Transverse colon (tissue), 4 donors: ENCODE data around the gene KLK7. TPM values are rescaled to one million over a fixed set of nuclear protein-coding genes. Genes with fewer than 3 reads are reported as not detected.

ENCODE experiments used
- DNase-seq: peaks from one replicate; pipeline ENCODE4 v3.0.0-alpha.2; 2019
- H3K27ac ChIP-seq, 4 donors: fragments of 200-600 bp; sonication (generic); 2 replicates each; pipeline ENCODE4 v1.5.1; 2016 to 2018; ENCODE audit warnings: inconsistent platforms in 4 of 4
- H3K27me3 ChIP-seq: fragments of 200-600 bp; sonication (generic); 2 replicates; pipeline ENCODE4 v1.5.1; 2017; ENCODE audit warnings: inconsistent platforms
- H3K36me3 ChIP-seq, 4 donors: fragments of 200-600 bp; sonication (generic); 2 replicates each; pipeline ENCODE4 v1.5.1; 2017 to 2019; ENCODE audit warnings: inconsistent platforms in 4 of 4
- H3K4me1 ChIP-seq, 4 donors: fragments of 200-600 bp; sonication (generic); 2 replicates each; pipeline ENCODE4 v1.5.1; 2017 to 2020; ENCODE audit warnings: inconsistent platforms in 4 of 4
- H3K4me3 ChIP-seq, 4 donors: fragments of 200-600 bp; sonication (generic); 1 replicate in 1 of 4; 2 replicates in 3 of 4; pipeline versions ENCODE4 v1.5.1 to v1.6.1; 2017 to 2019; ENCODE audit warnings: inconsistent platforms in 4 of 4
- H3K9me3 ChIP-seq, 2 donors: fragments of 200-600 bp; sonication (generic); 2 replicates each; pipeline ENCODE4 v1.5.1; 2017 to 2019; ENCODE audit warnings: inconsistent platforms in 2 of 2
- EP300 ChIP-seq: sonication (generic); formaldehyde crosslinking; IDR thresholded peaks from one replicate; pipeline ENCODE4 v1.6.1; 2017; ENCODE audit warnings: antibody characterized with exemption, low read depth
- POLR2A ChIP-seq: fragments of 450-650 bp; IDR thresholded peaks from one replicate; pipeline ENCODE4 v1.6.1; 2016; ENCODE audit warnings: antibody characterized with exemption, mild to moderate bottlenecking, moderate library complexity
- POLR2AphosphoS5 ChIP-seq, 3 donors: sonication (generic); formaldehyde crosslinking; IDR thresholded peaks; one replicate each; pipeline ENCODE4 v1.6.1; 2016; ENCODE audit warnings: antibody characterized with exemption in 3 of 3
- WGBS, 2 donors: methylation state at CpG; one replicate each; pipeline ENCODE4 v1.1.5; 2018; ENCODE audit warnings: low coverage in 1 of 2; 5-methylcytosine and 5-hydroxymethylcytosine counted together
- in situ Hi-C, 4 donors: fragments of 200-750 bp; cut with MboI; loops; one replicate each; pipeline versions ENCODE4 v1.15.0 to v1.15.1; 2017; ENCODE audit warnings: low sequenced_read_pairs in 3 of 4, low pct_ligation_motif_present in 1 of 4, low pct_unique_long_range_greater_than_20kb in 1 of 4
- intact Hi-C: fragments of 100-400 bp; cut with DNase I; formaldehyde crosslinking; loops from one replicate; pipeline ENCODE4 v1.15.1; 2023; ENCODE audit warnings: low total_unique reads
- total RNA-seq, 4 donors: library from RNA; depleted of rRNA; stranded (reverse); fragments of >200 nt; gene quantifications; one replicate each; pipeline ENCODE4 v1.1.0, GENCODE V29; 2016
- TF ChIP-seq, protein P1 (sequence below), 5 experiments: fragments of 200-600 bp in 3 of 5; fragments of 450-650 bp in 2 of 5; sonication (generic) in 3 of 5; IDR thresholded peaks; 1 replicate in 2 of 5; 2 replicates in 3 of 5; pipeline ENCODE4 v1.5.1; 2016 to 2017; ENCODE audit warnings: antibody characterized with exemption in 5 of 5, inconsistent platforms in 3 of 5, mild to moderate bottlenecking in 2 of 5, moderate library complexity in 1 of 5

Gene KLK7
- total RNA-seq, 4 donors from 2014 or later = not detected

DNA sequence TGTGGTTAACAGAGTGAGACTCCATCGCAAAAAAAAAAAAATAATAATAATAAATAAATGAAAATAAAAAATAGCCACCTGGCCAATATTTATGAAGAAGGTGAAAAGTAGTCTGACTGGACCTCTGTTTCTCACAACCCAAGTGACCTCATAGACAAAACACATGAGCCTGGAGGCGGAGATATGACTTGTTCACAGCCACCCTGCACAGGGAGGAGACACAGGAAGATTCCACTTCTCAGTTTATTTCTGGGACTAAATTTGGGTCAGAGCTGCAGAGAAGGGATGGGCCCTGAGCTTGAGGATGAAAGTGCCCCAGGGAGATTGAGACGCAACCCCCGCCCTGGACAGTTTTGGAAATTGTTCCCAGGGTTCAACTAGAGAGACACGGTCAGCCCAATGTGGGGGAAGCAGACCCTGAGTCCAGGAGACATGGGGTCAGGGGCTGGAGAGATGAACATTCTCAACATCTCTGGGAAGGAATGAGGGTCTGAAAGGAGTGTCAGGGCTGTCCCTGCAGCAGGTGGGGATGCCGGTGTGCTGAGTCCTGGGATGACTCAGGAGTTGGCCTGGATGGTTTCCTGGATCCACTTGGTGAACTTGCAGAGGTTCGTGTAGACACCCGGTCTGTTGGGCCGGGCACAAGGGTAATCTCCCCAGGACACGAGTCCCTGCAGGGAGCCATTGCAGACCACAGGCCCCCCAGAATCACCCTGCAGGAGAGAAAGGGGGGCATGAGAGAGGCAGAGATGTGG, 40.5 kb downstream of the KLK7 start:
- no peaks in the 10 kb centered on the region for H3K36me3 ChIP-seq
- WGBS, 2 donors = 68 to 88% methylated on average over 3 to 10 of the region's 10 CpGs
- no peak for TF ChIP-seq POLR2A
- TF ChIP-seq, protein P1, sequence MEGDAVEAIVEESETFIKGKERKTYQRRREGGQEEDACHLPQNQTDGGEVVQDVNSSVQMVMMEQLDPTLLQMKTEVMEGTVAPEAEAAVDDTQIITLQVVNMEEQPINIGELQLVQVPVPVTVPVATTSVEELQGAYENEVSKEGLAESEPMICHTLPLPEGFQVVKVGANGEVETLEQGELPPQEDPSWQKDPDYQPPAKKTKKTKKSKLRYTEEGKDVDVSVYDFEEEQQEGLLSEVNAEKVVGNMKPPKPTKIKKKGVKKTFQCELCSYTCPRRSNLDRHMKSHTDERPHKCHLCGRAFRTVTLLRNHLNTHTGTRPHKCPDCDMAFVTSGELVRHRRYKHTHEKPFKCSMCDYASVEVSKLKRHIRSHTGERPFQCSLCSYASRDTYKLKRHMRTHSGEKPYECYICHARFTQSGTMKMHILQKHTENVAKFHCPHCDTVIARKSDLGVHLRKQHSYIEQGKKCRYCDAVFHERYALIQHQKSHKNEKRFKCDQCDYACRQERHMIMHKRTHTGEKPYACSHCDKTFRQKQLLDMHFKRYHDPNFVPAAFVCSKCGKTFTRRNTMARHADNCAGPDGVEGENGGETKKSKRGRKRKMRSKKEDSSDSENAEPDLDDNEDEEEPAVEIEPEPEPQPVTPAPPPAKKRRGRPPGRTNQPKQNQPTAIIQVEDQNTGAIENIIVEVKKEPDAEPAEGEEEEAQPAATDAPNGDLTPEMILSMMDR (IDR thresholded peaks at IDR 0.05) = no peak
- TF ChIP-seq EP300 = no peak
- TF ChIP-seq POLR2AphosphoS5 (IDR thresholded peaks at IDR 0.05) = no peak
- H3K27me3 ChIP-seq = peaks cover 10% of the 10 kb centered on the region
- DNase-seq = no peak
- H3K9me3 ChIP-seq = no peaks in the 10 kb centered on the region
- H3K4me1 ChIP-seq = no peaks in the 10 kb centered on the region
- intact Hi-C loops (no loop called here), in situ Hi-C loops (no loop called here)
- no peak overlapping the region for H3K4me3 ChIP-seq
- no peak overlapping the region for H3K27ac ChIP-seq

DNA sequence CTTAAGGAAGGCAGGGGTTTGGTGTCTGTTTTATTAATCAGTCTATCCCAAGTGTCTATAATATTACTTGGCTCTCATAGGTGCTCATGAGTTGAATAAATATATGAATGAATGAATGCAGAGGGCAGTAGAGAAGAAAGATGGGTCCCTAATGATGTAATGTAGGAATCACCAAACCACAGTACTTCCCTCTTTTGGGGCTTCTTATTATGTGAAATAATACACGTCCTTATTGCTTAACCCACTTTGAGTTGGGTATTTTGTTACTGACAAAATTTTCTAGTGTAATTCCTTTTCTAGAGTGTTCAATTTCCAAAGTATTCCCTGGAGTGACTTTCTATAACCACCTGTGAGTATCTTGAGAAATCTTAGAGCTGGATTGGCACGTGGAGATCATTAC, 44.1 kb downstream of the KLK7 start:
- Histone ChIP-seq H3K36me3 (no peaks in the 10 kb centered on the region), H3K4me3 (no peak overlapping the region), H3K4me1 (no peaks in the 10 kb centered on the region), H3K27me3 (peaks cover 10% of the 10 kb centered on the region), H3K9me3 (no peaks in the 10 kb centered on the region), H3K27ac (no peak overlapping the region)
- TF ChIP-seq POLR2A (no peak), EP300 (no peak), POLR2AphosphoS5 (IDR thresholded peaks at IDR 0.05) (no peak)
- no peak for DNase-seq
- in situ Hi-C loops (no loop called here), intact Hi-C loops (no loop called here)
- WGBS, 2 donors = 65 to 82% methylated on average over 2 of the region's 2 CpGs

DNA sequence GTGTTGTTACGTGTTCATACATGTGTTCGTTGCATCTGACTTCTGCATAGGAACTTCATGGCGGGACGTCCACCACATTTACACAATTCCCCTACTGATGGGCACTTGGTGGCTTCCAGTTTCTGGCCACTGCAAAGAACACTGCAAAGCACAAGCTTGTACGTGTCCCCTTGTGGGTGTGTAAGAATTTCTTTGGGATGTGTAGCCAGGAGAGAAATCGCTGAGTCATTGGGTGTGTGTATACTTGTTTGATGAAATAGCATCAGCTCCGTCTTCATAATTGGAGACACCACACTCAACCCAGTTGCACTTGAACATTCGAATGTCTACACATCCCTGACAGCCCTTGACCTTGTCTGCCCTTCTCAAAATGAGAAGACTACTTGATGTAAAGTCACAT, 50.1 kb downstream of the KLK7 start:
- H3K4me3 ChIP-seq = no peak overlapping the region
- intact Hi-C loops (no loop called here), in situ Hi-C loops (no loop called here)
- WGBS, 2 donors = 0 to 71% methylated on average over 1 to 8 of the region's 8 CpGs
- no peak for DNase-seq
- no peaks in the 10 kb centered on the region for H3K4me1 ChIP-seq
- H3K9me3 ChIP-seq = no peaks in the 10 kb centered on the region
- peaks cover 51% of the 10 kb centered on the region for H3K27me3 ChIP-seq
- H3K36me3 ChIP-seq = no peaks in the 10 kb centered on the region
- no peak for TF ChIP-seq POLR2A
- TF ChIP-seq, protein P1 (IDR thresholded peaks at IDR 0.05) = no peak
- no peak for TF ChIP-seq POLR2AphosphoS5 (IDR thresholded peaks at IDR 0.05)
- TF ChIP-seq EP300 = no peak
- H3K27ac ChIP-seq = no peak overlapping the region

DNA sequence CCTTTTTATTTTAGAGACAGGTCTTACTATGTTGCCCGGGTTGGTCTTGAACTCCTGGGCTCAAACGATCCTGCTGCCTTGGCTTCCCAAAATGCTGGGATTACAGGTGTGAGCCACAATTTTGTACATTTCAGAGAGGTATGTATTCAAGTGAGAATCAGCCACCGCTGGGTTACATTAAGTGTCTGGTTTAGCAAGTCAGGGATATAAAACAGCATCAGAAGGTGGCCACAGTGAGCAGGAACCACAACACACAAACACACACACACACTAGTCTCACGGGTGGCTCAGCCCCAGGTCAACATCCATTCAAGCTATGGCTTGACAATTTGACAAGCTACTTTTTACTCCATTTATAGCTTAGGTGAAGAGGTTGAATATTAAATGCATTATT, 51.0 kb downstream of the KLK7 start:
- no peaks in the 10 kb centered on the region for H3K36me3 ChIP-seq
- in situ Hi-C loops = no loop called here
- no peaks in the 10 kb centered on the region for H3K4me1 ChIP-seq
- no peaks in the 10 kb centered on the region for H3K9me3 ChIP-seq
- H3K4me3 ChIP-seq = no peak overlapping the region
- no peak overlapping the region for H3K27ac ChIP-seq
- DNase-seq = no peak
- TF ChIP-seq, protein P1 (IDR thresholded peaks at IDR 0.05) = no peak
- TF ChIP-seq POLR2A = no peak
- no peak for TF ChIP-seq EP300
- TF ChIP-seq POLR2AphosphoS5 (IDR thresholded peaks at IDR 0.05) = no peak
- intact Hi-C loops = no loop called here
- H3K27me3 ChIP-seq = peaks cover 49% of the 10 kb centered on the region
- WGBS, 2 donors = 46% methylated on average over 4 of the region's 4 CpGs; no CpG with 5 or more reads in 1 of the 2 donors
